Measurements from ENCODE around the gene TRUB2. TPM values are rescaled to one million over a fixed set of nuclear protein-coding genes. Genes with fewer than 3 reads are reported as not detected.

The TRUB2 gene
- total and polyA plus RNA-seq, 2 of the 13 experiments (the other 11 are each of a cell fraction or from before 2014, with no cell fraction given) = 22.3 to 41.2 TPM

DNA sequence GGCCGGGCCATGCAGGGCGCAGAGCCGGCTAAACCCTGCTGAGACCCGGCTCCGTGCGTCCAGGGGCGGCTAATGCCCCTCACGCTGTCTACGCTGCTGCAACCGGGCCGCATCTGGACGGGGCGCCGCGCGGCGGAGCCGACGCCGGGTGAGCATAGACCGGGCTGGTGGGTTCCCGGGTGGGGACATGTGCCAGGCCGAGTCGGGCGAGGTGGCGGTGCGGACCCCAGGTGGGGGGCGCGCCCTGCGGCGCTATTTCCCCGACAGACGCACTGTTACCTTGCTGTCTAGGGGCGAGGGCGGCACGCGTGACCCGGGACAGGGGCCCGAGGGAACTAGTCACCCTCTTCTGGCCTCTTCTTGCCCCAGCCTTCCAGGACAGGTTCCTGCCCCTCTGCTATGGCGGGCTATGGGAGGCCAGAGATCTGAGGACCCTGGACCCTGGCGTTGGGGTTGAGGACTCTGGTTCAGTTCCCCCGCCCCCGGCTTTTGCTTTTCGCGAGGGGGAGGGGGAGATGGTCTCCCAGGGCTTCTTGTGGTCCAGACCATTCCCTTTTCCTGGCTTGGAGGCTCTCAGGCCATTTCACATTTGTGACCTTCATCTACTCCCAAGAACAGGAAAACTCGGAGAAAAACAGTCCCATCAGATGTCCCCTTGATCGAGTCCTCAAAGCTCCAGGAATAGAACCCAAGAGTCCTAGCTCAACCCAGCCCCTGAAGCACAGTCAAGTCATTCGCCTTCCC, 18.6 kb upstream of the TRUB2 start (continued):
- no peak for TF ChIP-seq RCOR2 (CRISPR knock-in tag; IDR thresholded peaks at IDR 0.05)
- TF ChIP-seq MTF1 (CRISPR knock-in tag; IDR thresholded peaks at IDR 0.05) = no peak
- TF ChIP-seq TOPORS (CRISPR knock-in tag; IDR thresholded peaks at IDR 0.05) = no peak
- TF ChIP-seq BATF2 (CRISPR knock-in tag; IDR thresholded peaks at IDR 0.05) = 0 out of 2 replicates have a peak, but pooled peaks have one; percentile 14
- TF ChIP-seq ZFP41 (CRISPR knock-in tag; IDR thresholded peaks at IDR 0.05; ENCODE audit: borderline replicate concordance) = 0 out of 2 replicates have a peak, but pooled peaks have one; percentile 38
- no peak for TF ChIP-seq ERF (CRISPR knock-in tag; IDR thresholded peaks at IDR 0.05)
- no peak for TF ChIP-seq FOXC1 (CRISPR knock-in tag; IDR thresholded peaks at IDR 0.05; ENCODE audit: borderline replicate concordance)
- TF ChIP-seq POLR2A (IDR thresholded peaks at IDR 0.05; ENCODE audit: insufficient read depth in 1 of 2, low read depth in 2 of 2, low read length in 2 of 2) = no peak
- TF ChIP-seq ZSCAN29 (CRISPR knock-in tag; conservative IDR thresholded peaks at IDR 0.05) = no peak
- TF ChIP-seq RFXANK (CRISPR knock-in tag; IDR thresholded peaks at IDR 0.05) = no peak
- no peak for TF ChIP-seq CEBPB (IDR thresholded peaks at IDR 0.05; ENCODE audit: borderline replicate concordance, low read depth, low read length)
- no peak for TF ChIP-seq RXRB (CRISPR knock-in tag; IDR thresholded peaks at IDR 0.05; ENCODE audit: borderline replicate concordance)
